HG02623 (cell line): Measurements from ENCODE around the gene ALDH1B1.
A peak's percentile ranks its signal among the peaks of the same experiment; 100 is the strongest.

ENCODE experiments used
- ATAC-seq: cut with Tn5 transposase; IDR thresholded peaks from one replicate; pipeline ENCODE4 v1.9.1; 2021; ENCODE audit warnings: moderate library complexity; ENCODE audit not compliant: unreplicated experiment

ALDH1B1 gene

DNA sequence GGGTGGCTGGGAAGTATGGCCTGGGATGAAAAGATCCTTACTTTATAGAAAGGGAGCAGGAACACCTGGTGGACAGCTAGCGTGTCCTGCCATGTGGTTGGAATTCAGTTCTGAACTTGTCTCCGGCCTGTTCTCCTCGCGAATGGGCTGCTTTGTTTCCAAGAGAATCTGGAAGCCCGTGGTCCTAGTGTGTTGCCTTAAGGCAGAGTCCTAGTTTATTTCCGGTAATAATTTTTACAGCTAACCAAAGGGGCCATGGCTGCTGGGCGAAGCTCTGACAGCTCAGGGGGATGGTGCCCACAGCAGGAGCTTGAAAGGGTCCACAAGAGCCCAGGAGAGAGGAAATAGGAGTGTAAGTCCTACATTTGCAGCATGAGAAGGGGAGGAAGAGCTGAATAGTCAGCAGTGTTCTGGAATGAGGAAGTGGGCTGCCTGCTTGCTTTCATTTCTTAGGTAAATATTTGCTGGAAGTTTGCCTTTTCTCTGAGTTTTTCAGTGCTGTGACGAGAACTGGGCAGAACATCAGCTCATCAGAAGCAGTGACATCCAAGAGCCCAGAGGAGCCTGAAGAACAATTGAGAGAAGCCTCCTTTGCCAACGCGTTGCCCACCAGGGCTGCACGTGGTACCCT lies 44.8 kb downstream of the ALDH1B1 start:
- ATAC-seq, result no peak

DNA sequence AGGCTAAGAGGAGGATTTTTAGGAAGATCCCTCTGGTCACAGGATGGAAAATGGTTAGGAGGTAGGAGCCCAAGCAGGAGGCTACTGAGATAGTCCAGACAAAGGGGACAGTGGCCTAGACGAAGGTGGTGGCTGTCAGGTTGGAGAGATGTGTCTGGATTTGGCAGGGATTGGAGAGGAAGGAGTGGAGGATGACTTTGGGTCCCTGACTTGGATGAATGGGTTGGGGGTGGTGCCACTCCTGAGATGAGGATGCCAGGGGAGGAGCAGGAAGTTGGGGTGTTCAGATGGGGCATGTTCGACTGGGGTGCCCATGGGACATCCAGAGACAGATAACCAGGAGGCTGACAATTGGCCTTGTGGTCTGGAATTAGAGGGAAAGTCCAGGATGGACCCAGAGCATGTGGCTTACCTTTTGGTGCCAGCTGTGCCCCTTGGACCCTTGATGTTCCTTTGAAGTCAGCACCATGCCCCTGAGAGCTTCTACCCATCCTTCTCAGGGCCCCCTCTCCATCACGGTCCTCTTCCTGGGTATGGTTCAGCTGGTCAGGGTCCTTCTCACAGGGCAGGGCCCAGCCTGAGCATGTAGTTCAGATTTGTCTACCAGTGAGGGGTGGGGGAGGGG lies 46.9 kb downstream of the ALDH1B1 start:
- ATAC-seq, result no peak

DNA sequence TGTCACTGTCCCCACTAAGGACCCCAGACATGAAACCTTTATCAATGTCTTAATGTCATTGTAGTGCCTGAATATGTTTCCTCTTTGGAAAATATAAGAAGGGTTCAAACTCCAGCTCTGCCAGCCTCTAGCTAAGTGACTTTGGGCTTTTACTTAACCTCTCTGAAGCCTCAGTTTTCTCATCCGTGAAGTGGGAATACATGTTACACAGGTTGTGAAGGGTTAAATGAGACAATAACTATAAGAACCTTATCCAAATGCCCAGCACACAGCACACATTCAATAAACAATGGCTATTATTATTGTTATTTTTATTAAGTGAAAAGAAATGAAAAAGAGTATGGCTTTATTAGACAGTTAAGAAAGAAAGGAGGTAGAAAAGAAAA lies 47.4 kb downstream of the ALDH1B1 start:
- no peak for ATAC-seq

DNA sequence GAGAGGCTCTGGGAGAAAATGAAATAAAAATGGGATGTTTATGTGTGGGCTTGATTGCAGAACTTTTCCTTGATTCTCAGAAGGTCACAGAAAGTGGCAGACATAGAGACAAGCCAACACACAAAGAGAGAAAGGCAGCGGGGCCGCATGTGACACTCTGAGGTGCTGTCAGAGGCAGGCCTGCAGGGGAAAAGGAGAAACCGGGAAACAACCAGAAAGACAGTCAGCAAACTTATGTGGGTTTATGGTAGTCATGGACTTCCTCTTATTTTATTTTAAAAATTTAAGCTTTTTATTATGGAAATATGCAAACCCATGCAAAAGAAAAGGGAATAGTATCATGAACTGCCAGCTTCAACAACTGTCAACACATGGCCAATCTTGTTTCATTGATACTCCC lies 48.0 kb downstream of the ALDH1B1 start:
- ATAC-seq, result no peak

DNA sequence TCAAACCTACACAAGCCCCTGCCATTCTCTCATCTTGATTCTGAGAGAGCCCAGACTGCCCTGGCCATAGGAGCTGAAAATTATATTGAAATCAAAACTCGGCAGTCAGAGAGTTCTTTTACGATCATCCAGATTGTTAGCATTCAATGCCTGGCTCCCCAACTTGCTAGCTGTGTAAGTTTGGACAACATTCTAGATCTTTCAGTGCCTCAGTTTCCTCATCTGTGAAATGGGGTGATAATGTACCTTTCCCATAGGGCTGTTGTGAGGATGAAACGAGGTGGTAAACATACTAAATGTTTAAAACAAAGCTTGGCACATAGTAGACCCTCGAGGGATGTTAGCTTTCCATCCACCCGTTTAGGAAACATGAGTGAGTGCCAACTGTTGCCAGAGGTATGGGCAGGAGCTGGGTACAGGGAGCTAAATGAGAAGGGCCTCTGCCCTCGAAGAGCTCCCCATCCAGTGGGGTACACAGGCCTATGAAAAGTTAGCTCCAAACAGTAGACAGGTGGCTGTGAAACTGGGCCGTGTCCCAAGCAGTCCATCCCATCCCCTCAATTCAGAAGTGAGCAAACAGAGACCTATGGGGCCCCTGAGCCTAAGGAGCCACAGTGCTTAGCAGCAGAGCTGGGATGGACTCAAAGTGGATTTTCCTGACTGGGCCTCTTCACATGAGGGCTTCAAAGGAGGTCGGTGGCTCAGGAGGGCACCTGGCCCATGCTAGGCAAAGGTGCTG lies 49.0 kb downstream of the ALDH1B1 start:
- no peak for ATAC-seq

DNA sequence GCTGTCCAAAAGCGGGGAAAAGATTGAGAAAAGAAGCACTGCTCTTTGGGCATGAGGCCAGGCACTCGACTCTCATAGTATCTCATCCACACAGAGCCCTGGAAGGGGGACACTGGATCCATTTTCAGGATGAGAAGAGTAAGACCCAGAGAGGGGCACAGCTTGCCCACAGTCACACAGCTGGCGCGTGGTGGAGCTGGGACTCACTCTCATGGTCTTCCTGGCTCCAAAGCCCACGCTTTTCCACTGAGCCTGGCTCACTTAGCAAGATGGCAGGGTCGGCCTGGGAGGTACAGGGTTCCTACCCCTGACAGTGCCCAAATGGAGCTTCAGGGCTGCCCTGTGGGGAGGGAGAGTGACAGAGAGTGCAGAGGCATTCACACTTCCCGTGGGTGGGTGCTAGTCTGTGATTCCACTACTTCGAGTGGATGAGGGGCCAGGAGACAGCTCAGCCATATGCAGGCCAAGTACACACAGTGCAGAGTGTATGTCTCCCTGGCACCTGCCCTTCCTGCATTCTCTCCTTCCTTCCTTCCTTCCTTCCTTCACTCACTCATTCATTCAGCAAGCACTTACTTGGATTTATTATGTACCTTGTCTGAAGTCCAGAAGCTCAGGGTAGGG lies 50.1 kb downstream of the ALDH1B1 start:
- ATAC-seq, result no peak

DNA sequence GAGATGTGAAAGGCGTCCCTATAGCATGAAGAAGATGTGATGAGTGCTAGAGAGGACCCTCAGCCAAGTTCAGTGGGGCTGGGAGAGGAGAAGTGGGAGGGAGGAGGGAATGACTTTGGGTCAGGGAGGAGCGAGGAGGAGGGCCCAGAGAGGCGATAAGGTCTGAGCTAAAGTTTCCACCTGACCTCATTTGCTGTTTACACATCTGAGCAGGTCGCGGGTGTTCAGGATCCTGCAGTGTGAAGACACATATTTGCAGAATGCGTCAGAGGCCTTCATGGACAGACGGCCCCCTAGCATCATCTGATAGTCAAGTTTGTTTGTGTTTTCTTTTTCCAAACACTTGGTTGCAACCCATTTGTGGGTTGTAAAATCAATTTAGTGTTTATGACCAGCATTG lies 50.7 kb downstream of the ALDH1B1 start:
- ATAC-seq, result no peak

DNA sequence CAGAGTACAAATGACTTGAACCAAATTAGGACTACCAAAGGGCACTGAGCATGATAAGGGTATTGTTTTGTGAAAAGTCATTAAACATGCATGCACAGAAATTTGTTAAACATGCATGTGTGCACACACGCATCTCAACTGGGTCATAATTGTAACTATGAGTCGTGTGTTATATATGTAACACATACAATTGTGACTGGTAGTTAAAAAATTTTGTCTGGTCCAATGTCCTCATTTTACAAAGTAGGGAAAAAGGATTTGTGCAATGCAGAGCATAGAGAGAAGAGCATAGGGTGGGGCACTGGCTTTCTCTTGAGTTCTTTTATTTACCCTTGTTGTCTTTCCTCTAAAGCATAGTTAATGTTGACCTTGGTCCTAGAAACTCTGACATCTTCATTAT lies 51.1 kb downstream of the ALDH1B1 start:
- no peak for ATAC-seq

DNA sequence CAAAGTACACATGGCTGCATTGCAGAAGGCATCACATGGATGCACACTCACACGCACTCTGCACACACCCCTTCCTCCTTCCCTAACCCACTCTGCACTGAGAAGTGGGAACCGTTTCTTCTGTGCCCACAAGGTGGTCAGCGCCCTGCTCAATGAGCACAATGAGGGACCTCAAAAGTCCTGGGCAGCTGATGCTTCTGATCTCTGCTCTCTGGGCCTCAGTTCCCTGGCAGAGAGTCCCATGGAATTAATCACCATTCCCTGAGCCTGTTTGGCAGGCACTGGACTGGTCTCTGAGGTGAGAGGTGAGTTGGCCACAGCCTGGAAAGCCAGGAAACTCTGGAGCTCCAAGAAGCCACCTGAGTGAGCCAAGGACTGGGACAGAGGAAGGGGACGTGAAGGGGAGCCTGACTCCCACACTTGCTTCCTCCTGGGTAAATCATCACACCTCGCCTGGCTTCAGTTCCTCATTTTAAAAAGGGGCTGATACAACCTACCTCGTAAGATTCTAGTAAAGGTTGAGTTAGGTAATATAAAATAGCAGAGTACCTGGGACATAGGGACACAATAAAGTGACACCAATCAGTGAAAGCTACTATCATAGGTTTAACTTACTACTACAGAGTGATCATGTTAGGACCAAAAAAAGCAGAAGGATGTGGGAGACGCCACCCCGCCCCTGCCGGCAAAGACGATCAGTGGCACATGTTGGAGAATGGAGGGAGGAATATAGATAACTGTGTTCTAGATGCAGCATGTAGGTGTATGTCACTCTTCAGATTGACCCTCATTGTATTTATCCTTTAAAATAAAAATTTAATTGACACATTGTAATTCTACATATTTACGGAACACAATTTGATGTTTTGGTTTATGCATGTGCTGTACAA lies 52.9 kb downstream of the ALDH1B1 start:
- peak; percentile 93 for ATAC-seq

DNA sequence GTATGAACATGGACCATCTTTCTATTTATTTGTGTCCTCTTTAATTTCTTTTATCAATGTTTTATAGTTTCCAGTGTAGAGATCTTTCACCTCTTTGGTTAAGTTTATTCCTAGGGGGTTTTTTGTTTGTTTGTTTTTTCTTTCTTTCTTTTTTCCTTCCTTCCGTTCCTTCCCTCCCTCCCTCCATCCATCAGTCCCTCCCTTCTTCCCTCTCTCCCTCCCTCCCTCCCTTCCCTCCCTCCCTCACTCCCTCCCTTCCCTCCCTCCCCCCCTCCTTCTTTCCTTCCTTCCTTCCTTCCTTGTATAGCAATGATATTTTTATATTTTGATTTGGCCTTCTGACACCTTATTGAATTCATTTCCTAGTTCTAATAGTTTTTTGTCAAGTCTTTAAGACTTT lies 55.2 kb downstream of the ALDH1B1 start:
- no peak for ATAC-seq
